Measurements from ENCODE around the gene BOLA2.
"Not testable (repeated sequence)": the region's sequence is repeated elsewhere in the genome, so short reads cannot be mapped to it uniquely, and the experiment has no call there.

- TF ChIP-seq CTCF (IDR thresholded peaks at IDR 0.05; ENCODE audit: insufficient read depth, low read length); GABPA (IDR thresholded peaks at IDR 0.05; ENCODE audit: low read depth); POLR2AphosphoS5 (IDR thresholded peaks at IDR 0.05; ENCODE audit: low read depth); REST (IDR thresholded peaks at IDR 0.05; ENCODE audit: insufficient replicate concordance, low read depth): not testable (repeated sequence)
Measured at GRCh38 chr16:29460647-29461030, 6.5 kb upstream of the BOLA2 start.

Data from HL-60 (cell line).